Endothelial cell of umbilical vein (primary cell): ENCODE measurements around the gene PROK1.

Source experiments
- EZH2 ChIP-seq: IDR thresholded peaks from 2 replicates; pipeline ENCODE4 v1.6.1; 2012; ENCODE audit warnings: borderline replicate concordance, low read depth, mild to moderate bottlenecking, moderate library complexity, low read length, inconsistent platforms; ENCODE audit not compliant: severe bottlenecking
- JUN ChIP-seq: IDR thresholded peaks from 2 replicates; pipeline ENCODE4 v1.6.1; 2011; ENCODE audit warnings: borderline replicate concordance, low read depth; ENCODE audit not compliant: insufficient read length, insufficient read depth
- MAX ChIP-seq: IDR thresholded peaks from 2 replicates; pipeline ENCODE4 v1.6.1; 2011; ENCODE audit not compliant: insufficient read depth, insufficient read length
- POLR2A ChIP-seq: IDR thresholded peaks from 2 replicates; pipeline ENCODE4 v1.6.1; 2012; ENCODE audit warnings: low read depth, mild to moderate bottlenecking, control low read depth, low read length
- POLR2AphosphoS5 ChIP-seq: IDR thresholded peaks from 2 replicates; pipeline ENCODE4 v1.6.1; 2012; ENCODE audit warnings: low read depth, mild to moderate bottlenecking, control low read depth, low read length, moderate library complexity; ENCODE audit not compliant: insufficient read depth
- TF ChIP-seq, protein P1 (sequence below), 2 donors: IDR thresholded peaks; 1 replicate in 1 of 2; 2 replicates in 1 of 2; pipeline ENCODE4 v1.5.1; 2011; ENCODE audit warnings: low read length in 2 of 2, mild to moderate bottlenecking in 2 of 2, moderate library complexity in 2 of 2, control low read depth in 1 of 2, inconsistent platforms in 1 of 2, low read depth in 1 of 2; ENCODE audit not compliant: insufficient read depth in 1 of 2; ENCODE audit errors: extremely low read depth in 1 of 2

DNA sequence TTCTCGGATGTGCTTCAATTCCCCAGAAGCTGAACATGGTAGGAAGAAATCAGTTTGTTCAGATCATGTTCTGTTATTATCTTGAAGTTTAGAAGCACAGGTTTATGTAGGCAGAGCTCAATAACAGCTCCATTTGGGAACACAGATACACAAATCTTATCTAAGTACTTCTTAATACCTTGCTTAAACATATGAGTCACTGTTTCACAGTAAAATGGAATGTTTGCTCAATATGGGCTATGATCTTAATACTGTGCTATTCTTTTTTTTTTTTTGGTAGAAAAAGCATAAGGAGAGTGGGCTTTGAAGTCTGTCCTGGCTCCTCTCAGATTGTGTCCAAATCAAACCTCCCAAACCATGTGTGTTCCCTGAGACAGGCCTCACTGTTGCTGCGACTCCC, 13.4 kb downstream of the PROK1 start:
- no peak for TF ChIP-seq POLR2A
- TF ChIP-seq, protein P1, sequence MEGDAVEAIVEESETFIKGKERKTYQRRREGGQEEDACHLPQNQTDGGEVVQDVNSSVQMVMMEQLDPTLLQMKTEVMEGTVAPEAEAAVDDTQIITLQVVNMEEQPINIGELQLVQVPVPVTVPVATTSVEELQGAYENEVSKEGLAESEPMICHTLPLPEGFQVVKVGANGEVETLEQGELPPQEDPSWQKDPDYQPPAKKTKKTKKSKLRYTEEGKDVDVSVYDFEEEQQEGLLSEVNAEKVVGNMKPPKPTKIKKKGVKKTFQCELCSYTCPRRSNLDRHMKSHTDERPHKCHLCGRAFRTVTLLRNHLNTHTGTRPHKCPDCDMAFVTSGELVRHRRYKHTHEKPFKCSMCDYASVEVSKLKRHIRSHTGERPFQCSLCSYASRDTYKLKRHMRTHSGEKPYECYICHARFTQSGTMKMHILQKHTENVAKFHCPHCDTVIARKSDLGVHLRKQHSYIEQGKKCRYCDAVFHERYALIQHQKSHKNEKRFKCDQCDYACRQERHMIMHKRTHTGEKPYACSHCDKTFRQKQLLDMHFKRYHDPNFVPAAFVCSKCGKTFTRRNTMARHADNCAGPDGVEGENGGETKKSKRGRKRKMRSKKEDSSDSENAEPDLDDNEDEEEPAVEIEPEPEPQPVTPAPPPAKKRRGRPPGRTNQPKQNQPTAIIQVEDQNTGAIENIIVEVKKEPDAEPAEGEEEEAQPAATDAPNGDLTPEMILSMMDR (IDR thresholded peaks at IDR 0.05; ENCODE audit: extremely low read depth in 1 of 2, insufficient read depth in 1 of 2, low read depth in 1 of 2, low read length in 2 of 2): no peak
- TF ChIP-seq POLR2AphosphoS5: no peak
- no peak for TF ChIP-seq MAX
- no peak for TF ChIP-seq JUN
- TF ChIP-seq EZH2: no peak
